OCI-LY1 (cell line): ENCODE results near the gene NAGA.
A peak's percentile ranks its signal among the peaks of the same experiment; 100 is the strongest.

Experiments used
- H2AFZ ChIP-seq: fragments of 200-600 bp; sonication (generic), shearing (Covaris generic); 2 replicates; pipeline ENCODE4 v1.6.0; 2014; ENCODE audit warnings: antibody characterized with exemption, mild to moderate bottlenecking, low read length
- H3F3A ChIP-seq: fragments of 200-600 bp; sonication (generic), shearing (Covaris generic); 2 replicates; pipeline ENCODE4 v1.6.0; 2014; ENCODE audit warnings: mild to moderate bottlenecking, antibody characterized with exemption, low read length, moderate library complexity; ENCODE audit not compliant: insufficient read depth
- H3K27ac ChIP-seq: fragments of 200-600 bp; sonication (generic); 2 replicates; pipeline ENCODE4 v1.5.1; 2014; ENCODE audit warnings: low read length, mixed run types, mild to moderate bottlenecking, low read depth; ENCODE audit not compliant: poor library complexity, severe bottlenecking
- H3K27me3 ChIP-seq: fragments of 200-600 bp; sonication (generic); 2 replicates; pipeline ENCODE4 v1.6.0; 2014; ENCODE audit warnings: antibody characterized with exemption, mild to moderate bottlenecking, low read length, moderate library complexity; ENCODE audit not compliant: insufficient read depth
- H3K36me3 ChIP-seq: fragments of 200-600 bp; sonication (generic); 2 replicates; pipeline ENCODE4 v1.6.1; 2014; ENCODE audit warnings: mild to moderate bottlenecking, antibody characterized with exemption, low read length, moderate library complexity, mixed read lengths; ENCODE audit not compliant: insufficient read depth
- H3K4me1 ChIP-seq: fragments of 200-600 bp; sonication (generic); 2 replicates; pipeline ENCODE4 v1.5.1; 2014; ENCODE audit warnings: mild to moderate bottlenecking, low read length, moderate library complexity; ENCODE audit not compliant: insufficient read depth, severe bottlenecking
- H3K4me2 ChIP-seq: fragments of 200-600 bp; sonication (generic), shearing (Covaris generic); 2 replicates; pipeline ENCODE4 v1.6.1; 2014; ENCODE audit warnings: low read length
- H3K4me3 ChIP-seq: fragments of 200-600 bp; sonication (generic); 2 replicates; pipeline ENCODE4 v1.5.1; 2014; ENCODE audit warnings: low read length, low read depth, mild to moderate bottlenecking, mixed read lengths; ENCODE audit not compliant: poor library complexity, severe bottlenecking
- H3K79me2 ChIP-seq: fragments of 200-600 bp; shearing (Covaris generic); 2 replicates; pipeline ENCODE4 v1.6.1; 2016; ENCODE audit warnings: mixed run types, low read length, mixed read lengths; ENCODE audit not compliant: insufficient read depth
- H3K9ac ChIP-seq: fragments of 200-600 bp; sonication (generic), shearing (Covaris generic); 2 replicates; pipeline ENCODE4 v1.6.1; 2014; ENCODE audit warnings: mild to moderate bottlenecking, low read length, mixed read lengths
- H3K9me2 ChIP-seq: fragments of 200-600 bp; sonication (generic), shearing (Covaris generic); 2 replicates; pipeline ENCODE4 v1.6.1; 2014; ENCODE audit warnings: low read depth, mild to moderate bottlenecking, low read length, mixed read lengths
- H3K9me3 ChIP-seq: fragments of 200-600 bp; shearing (Covaris generic); 2 replicates; pipeline ENCODE4 v1.6.1; 2014; ENCODE audit warnings: low read length, mixed read lengths
- H4K20me1 ChIP-seq: fragments of 200-600 bp; sonication (generic), shearing (Covaris generic); 2 replicates; pipeline ENCODE4 v1.6.0; 2016; ENCODE audit warnings: mild to moderate bottlenecking, low read length; ENCODE audit not compliant: insufficient read depth
- EZH2 ChIP-seq: fragments of 200-600 bp; sonication (generic), shearing (Covaris generic); IDR thresholded peaks from 2 replicates; pipeline ENCODE4 v1.8.0; 2017; ENCODE audit warnings: borderline replicate concordance, mixed run types, mild to moderate bottlenecking, antibody characterized with exemption, low read length, moderate library complexity, mixed read lengths
- TF ChIP-seq, protein P1 (sequence below): fragments of 200-600 bp; sonication (generic), shearing (Covaris generic); IDR thresholded peaks from 2 replicates; pipeline ENCODE4 v1.5.1; 2017; ENCODE audit warnings: mild to moderate bottlenecking, antibody characterized with exemption, low read length, moderate library complexity, mixed read lengths

NAGA gene

DNA sequence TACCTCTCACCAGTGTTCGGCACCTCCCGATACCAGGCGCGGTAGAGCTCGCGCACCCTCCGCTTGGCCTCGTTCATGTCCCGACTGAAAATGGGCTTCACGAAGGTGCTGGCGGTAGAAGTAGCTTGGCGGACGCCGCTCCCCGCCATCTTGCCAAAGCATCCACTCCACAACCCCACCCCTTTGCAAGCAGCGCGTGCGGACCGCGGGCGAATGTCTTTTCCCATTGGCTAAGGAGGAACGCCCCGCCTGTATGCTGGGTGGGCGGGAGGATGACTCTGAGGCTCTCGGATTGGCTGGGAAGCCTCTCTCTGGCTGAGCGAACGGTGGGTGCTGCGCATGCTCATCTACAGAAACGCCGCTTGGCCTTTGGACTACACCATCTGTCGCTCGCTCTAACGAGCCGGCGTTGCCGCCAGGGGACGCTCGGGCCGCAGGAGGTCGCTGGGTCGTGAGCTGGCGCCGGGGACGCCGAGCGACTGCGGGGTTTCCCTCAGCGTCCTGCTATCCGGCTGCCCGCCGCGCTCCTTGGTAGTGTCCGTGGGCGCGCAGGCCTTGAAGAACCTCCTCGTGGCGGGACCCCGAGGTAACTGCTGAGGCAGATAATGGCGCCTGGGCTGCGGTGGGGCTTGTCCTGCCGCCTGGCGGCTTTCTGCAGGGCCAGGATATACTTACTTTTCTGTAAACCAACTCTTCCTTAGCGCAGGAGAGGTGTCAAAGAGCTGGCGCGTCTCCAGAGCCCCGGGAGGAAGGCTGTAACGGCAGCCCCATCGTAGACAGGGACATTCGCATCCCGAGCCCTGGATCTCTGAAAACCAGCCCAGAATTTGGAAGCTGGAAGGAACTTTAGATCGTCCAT lies 20.2 kb upstream of the NAGA start, which contains the start of gene NDUFA6:
TSS of gene NDUFA6 (minus strand) at position 177 of the 859 bp plus-strand sequence. CDS start at position 149, 28 bp downstream.
- Histone ChIP-seq H3K4me2 (peak within 1 kb of the TSS; percentile 81), H4K20me1 (no peaks in the 10 kb centered on the region), H3K9me2 (no peaks in the 10 kb centered on the region), H3F3A (no peaks in the 10 kb centered on the region), H2AFZ (peak within 1 kb of the TSS; percentile 50; the same call in 1 of the 2 replicates), H3K9ac (peak within 1 kb of the TSS; percentile 95), H3K36me3 (peaks cover 28% of the 10 kb centered on the region), H3K27me3 (no peaks in the 10 kb centered on the region), H3K27ac (peak within 1 kb of the TSS; percentile 80), H3K4me1 (peaks cover 22% of the 10 kb centered on the region), H3K79me2 (peaks cover 25% of the 10 kb centered on the region), H3K4me3 (peak within 1 kb of the TSS; percentile 90), H3K9me3 (peaks cover 5% of the 10 kb centered on the region; the same call in 1 of the 2 replicates)
- TF ChIP-seq EZH2: no peak
- TF ChIP-seq, protein P1, sequence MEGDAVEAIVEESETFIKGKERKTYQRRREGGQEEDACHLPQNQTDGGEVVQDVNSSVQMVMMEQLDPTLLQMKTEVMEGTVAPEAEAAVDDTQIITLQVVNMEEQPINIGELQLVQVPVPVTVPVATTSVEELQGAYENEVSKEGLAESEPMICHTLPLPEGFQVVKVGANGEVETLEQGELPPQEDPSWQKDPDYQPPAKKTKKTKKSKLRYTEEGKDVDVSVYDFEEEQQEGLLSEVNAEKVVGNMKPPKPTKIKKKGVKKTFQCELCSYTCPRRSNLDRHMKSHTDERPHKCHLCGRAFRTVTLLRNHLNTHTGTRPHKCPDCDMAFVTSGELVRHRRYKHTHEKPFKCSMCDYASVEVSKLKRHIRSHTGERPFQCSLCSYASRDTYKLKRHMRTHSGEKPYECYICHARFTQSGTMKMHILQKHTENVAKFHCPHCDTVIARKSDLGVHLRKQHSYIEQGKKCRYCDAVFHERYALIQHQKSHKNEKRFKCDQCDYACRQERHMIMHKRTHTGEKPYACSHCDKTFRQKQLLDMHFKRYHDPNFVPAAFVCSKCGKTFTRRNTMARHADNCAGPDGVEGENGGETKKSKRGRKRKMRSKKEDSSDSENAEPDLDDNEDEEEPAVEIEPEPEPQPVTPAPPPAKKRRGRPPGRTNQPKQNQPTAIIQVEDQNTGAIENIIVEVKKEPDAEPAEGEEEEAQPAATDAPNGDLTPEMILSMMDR: peak; percentile 91

DNA sequence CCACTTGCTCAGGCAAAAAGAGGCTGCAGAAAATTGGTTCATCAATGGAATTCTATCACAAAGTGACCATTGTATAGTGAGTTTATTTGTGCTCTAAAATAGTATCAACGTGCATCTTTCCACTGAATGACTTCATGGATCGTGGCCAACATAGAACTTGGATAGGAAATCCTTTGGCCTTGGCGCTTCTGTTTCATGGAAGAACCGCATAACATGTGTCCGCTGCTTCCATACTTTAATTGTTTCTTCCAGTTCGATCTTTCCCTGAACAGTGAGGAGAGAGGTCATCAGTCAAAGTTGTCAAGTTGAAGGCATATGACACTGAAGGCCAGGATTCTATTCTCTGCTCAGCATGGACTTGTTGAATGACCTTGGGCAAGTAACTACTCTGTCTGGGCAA lies 15.4 kb upstream of the NAGA start:
- Histone ChIP-seq H3K36me3 (peaks cover 71% of the 10 kb centered on the region), H3K4me2 (no peak overlapping the region), H4K20me1 (no peaks in the 10 kb centered on the region), H3K4me1 (peaks cover 13% of the 10 kb centered on the region), H3K27ac (no peak overlapping the region), H3K9me3 (peaks cover 5% of the 10 kb centered on the region; the same call in 1 of the 2 replicates), H3K27me3 (no peaks in the 10 kb centered on the region), H3K4me3 (no peak overlapping the region), H3K9ac (no peak overlapping the region), H3F3A (no peaks in the 10 kb centered on the region), H3K79me2 (peaks cover 26% of the 10 kb centered on the region), H2AFZ (no peak overlapping the region), H3K9me2 (no peaks in the 10 kb centered on the region)
- TF ChIP-seq EZH2: no peak
- TF ChIP-seq, protein P1: no peak

DNA sequence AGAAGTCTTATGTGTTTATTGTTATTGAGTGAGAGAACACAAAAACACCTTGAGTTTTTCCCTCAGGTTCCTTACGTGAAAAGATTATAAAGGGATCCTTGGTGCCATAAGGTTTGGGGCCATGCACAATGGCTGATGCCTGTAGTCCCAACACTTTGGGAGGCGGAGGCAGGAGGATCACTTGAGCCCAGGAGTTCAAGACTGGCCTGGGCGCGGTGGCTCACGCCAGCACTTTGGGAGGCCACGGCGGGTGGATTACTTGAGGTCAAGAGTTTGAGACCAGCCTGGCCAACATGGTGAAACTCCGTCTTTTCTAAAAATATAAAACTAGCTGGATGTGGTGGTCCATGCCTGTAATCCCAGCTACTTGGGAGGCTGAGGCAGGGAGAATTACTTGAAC lies 14.3 kb upstream of the NAGA start:
- Histone ChIP-seq H3K27ac (no peak overlapping the region), H3K79me2 (peaks cover 36% of the 10 kb centered on the region), H3K4me3 (no peak overlapping the region), H3K4me1 (peaks cover 19% of the 10 kb centered on the region), H4K20me1 (no peaks in the 10 kb centered on the region), H3F3A (no peaks in the 10 kb centered on the region), H3K9me3 (peaks cover 5% of the 10 kb centered on the region; the same call in 1 of the 2 replicates), H3K36me3 (peaks cover 71% of the 10 kb centered on the region), H2AFZ (no peak overlapping the region), H3K27me3 (no peaks in the 10 kb centered on the region), H3K9ac (no peak overlapping the region), H3K9me2 (no peaks in the 10 kb centered on the region), H3K4me2 (no peak overlapping the region)
- no peak for TF ChIP-seq EZH2
- TF ChIP-seq, protein P1: no peak
